ENCODE measurements around the gene PCDH9. TPM values are rescaled to one million over a fixed set of nuclear protein-coding genes. Genes with fewer than 3 reads are reported as not detected.

The PCDH9 gene
- total RNA-seq, 2 experiments from 2014 or later, result 0.20 to 0.23 TPM

DNA sequence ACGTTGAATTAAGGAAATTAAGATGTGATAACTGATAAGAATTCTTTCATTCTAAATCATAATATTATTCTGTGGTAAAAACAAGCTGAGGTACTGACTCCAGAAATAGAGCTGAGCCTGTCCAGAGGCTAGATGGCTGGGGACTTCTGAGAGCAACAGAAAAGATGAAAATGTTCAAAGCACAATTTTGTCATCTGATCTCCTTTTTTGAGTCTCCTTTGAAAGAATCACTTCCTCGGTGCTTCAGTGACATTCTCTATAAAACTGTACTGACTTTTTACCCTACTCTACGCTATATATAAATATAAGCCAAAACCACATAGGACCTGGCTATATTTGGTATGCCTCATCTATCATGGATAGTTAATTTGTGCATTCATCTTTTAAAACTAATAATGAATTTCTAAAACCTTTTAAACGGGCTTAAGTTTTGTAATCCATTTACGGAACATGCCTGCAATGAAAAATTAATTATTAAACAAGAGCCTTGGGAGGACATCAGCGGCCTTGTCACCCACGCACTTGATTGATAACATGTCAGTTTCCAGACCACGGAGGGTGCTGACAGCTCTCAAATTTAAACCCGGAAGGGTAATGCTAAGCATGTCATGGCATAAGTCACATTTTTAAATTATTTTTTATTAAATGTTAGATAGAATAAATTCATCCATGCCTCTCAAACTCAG, 235.5 kb downstream of the PCDH9 start:
- no peak for DNase-seq
- no peak overlapping the region for H3K27ac Mint-ChIP-seq
- no peak overlapping the region for H3K4me3 Mint-ChIP-seq
- H3K36me3 Mint-ChIP-seq, result no peaks in the 10 kb centered on the region
- H3K9me3 Mint-ChIP-seq, result no peaks in the 10 kb centered on the region
- H3K4me1 Mint-ChIP-seq, result peaks cover 3% of the 10 kb centered on the region
- H3K27me3 Mint-ChIP-seq, result no peaks in the 10 kb centered on the region

DNA sequence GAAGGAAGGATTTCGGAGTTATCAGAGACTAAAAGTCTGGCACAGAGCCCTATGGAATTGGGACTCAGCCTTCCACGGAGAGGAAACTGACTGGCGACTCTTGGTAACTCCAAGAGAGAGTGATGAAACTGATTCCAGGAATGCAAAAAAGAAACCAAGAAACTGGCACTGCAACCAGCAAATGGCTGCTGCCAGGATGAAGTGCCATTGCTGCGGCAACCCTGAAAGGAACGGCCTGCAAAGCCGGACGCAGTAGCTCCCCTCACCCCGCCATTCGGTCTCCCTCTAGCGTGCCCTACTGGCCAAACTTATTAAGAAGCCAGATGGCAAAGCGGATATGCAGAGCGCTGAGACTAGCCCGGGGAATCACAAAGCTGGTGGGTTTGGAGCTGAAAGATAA, 236.0 kb downstream of the PCDH9 start:
- peak; percentile 16 for DNase-seq
- H3K4me3 Mint-ChIP-seq, result no peak overlapping the region
- no peaks in the 10 kb centered on the region for H3K36me3 Mint-ChIP-seq
- peaks cover 3% of the 10 kb centered on the region for H3K4me1 Mint-ChIP-seq
- H3K9me3 Mint-ChIP-seq, result no peaks in the 10 kb centered on the region
- no peak overlapping the region for H3K27ac Mint-ChIP-seq
- no peaks in the 10 kb centered on the region for H3K27me3 Mint-ChIP-seq

DNA sequence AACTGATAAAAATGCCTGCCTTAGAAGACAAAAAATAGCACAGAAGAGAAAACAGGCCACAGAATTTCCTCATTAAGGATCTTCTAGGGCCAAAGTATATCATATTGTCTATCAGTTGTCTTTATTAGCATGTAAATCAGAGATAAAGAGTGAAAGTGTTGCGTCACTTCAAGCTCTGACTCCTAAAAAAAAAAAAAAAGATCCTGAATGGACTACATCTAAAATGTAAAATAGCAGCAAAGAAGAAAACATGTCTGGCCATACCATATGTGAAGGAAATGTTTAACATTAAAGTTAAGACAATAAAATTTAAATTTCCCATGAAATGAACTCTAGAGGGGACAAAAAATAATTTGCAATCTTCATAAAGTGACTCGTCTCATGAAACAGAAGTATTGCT, 237.4 kb downstream of the PCDH9 start:
- Mint-ChIP-seq H3K36me3 (no peaks in the 10 kb centered on the region), H3K27me3 (no peaks in the 10 kb centered on the region), H3K27ac (no peak overlapping the region), H3K4me3 (no peak overlapping the region), H3K4me1 (peaks cover 3% of the 10 kb centered on the region), H3K9me3 (no peaks in the 10 kb centered on the region)
- DNase-seq, result no peak

DNA sequence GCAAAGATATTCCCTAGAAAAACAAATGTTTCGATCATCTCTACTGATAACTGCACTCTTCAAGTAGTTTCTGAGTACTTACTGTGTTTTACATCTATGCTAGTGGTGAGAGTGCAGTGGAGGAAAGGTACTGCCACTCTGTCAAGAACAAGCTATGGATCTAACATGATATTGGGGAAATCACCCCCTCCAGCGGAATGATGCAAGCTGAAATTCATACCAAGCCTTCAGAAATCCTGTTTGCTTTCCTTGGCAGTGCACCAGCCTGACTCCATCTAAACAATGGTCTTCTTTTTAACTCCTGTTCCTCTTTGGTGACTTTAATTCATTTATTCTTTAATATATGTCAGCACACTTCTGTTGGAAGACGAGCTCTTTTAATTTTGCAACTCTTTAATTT, 238.0 kb downstream of the PCDH9 start:
- H3K4me3 Mint-ChIP-seq, result no peak overlapping the region
- no peaks in the 10 kb centered on the region for H3K9me3 Mint-ChIP-seq

DNA sequence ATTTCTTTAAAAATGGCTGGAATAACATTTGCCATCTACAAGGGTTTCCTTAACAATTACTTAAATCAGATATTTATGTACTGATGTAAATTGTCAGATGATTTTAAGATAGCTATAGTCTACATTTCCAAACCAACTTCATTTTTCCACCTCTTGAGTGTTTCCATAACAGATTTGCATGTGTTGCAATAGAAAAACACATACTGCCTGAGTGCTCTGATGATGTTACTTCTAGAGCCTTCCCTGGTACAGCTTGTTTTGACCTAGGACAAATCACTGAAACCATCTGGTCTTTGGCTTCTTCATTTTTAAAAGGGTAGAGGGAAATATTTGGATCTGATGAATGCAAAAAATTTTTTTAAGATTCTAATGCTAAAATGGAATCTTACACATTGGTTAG, 245.9 kb downstream of the PCDH9 start:
- no peaks in the 10 kb centered on the region for H3K4me1 Mint-ChIP-seq
- H3K36me3 Mint-ChIP-seq, result no peaks in the 10 kb centered on the region
- H3K27me3 Mint-ChIP-seq, result no peaks in the 10 kb centered on the region
- no peak overlapping the region for H3K27ac Mint-ChIP-seq
- H3K4me3 Mint-ChIP-seq, result no peak overlapping the region
- peaks cover 2% of the 10 kb centered on the region for H3K9me3 Mint-ChIP-seq
- no peak for DNase-seq

More for the DNA sequence above, 238.0 kb downstream of the PCDH9 start:
- Mint-ChIP-seq H3K36me3 (no peaks in the 10 kb centered on the region), H3K27ac (no peak overlapping the region), H3K27me3 (no peaks in the 10 kb centered on the region), H3K4me1 (peaks cover 3% of the 10 kb centered on the region)
- no peak for DNase-seq

DNA sequence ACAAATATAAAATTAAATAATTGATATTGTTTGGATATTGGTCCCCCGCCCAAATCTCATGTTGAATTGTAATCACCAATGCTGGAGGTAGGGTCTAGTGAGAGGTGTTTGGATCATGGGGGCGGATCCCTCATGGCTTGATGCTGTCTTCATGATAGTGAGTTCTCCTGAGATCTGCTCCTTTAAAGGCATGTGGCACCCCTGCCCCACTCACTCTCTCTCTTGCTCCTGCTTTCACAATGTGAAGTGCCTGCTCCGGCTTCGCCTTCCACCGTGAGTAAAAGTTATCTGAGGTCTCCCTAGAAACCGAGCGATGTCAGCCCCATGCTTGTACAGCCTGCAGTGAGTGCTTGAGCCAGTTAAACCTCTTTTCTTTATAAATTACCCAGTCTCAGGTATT, 248.2 kb downstream of the PCDH9 start:
- Mint-ChIP-seq H3K36me3 (no peaks in the 10 kb centered on the region), H3K4me3 (no peak overlapping the region), H3K27ac (no peak overlapping the region), H3K27me3 (no peaks in the 10 kb centered on the region), H3K9me3 (peaks cover 2% of the 10 kb centered on the region), H3K4me1 (no peaks in the 10 kb centered on the region)
- DNase-seq, result no peak

DNA sequence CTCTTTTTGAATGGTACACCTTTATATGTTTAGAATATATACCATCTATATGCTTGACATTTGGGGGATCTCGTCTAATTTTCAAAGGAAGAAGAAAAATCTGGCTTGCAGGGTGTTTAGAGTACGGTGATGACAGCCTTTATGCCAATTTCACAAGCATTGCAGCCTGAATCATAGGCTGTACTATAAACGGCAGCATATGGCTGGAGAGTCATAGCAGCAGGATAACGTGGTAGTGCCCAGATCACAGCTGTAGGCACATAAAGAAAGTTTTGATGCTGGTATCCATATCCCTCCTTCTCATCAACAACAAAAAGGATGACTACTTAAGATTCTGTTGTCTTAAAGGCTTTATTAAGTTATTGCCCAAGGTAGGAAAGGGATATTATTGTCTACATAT, 253.0 kb downstream of the PCDH9 start:
- H3K27ac Mint-ChIP-seq, result no peak overlapping the region
- no peaks in the 10 kb centered on the region for H3K27me3 Mint-ChIP-seq
- no peaks in the 10 kb centered on the region for H3K4me1 Mint-ChIP-seq
- H3K4me3 Mint-ChIP-seq, result no peak overlapping the region
- H3K9me3 Mint-ChIP-seq, result no peaks in the 10 kb centered on the region
- no peak for DNase-seq
- H3K36me3 Mint-ChIP-seq, result no peaks in the 10 kb centered on the region

DNA sequence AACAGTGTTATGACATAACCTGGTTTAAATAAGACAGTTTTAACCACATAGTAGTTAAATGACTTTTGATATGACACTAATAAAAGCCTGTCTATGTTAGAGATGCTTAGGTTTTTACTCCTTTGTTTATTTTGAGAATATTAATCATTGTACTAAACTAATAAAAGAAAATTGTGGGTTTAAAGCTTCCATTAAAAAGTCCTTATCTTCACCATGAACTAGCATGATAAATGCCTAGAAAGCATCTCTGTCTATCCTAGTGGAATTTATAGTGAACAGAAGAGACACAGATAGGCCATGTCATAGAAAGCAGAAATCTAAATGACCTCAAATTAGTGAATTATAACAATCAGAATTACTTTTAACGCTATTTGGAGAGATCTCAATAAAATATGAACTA, 255.2 kb downstream of the PCDH9 start:
- Mint-ChIP-seq H3K9me3 (no peaks in the 10 kb centered on the region), H3K4me3 (no peak overlapping the region), H3K4me1 (no peaks in the 10 kb centered on the region), H3K27me3 (no peaks in the 10 kb centered on the region), H3K27ac (no peak overlapping the region), H3K36me3 (no peaks in the 10 kb centered on the region)
- DNase-seq, result no peak

DNA sequence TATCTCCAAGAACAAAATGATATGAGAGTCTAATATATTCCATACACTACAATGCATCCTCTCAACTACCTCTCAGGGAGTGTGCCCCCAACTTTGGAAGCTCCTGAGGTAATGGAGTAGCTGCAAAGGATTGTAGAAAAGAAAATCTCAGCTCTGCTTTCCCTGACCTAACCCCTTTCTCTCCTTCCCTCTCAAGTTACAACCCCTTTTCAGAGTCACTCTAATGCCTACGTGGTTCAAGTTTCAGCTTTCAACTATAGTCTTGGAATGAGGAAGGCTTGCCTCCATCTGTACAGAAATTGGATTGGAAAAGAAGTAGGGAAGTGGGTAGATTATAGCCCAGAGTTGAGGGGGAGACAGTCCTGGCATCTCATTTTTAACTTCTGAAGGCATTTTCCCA, 256.0 kb downstream of the PCDH9 start:
- Mint-ChIP-seq H3K4me3 (no peak overlapping the region), H3K4me1 (no peaks in the 10 kb centered on the region), H3K27me3 (no peaks in the 10 kb centered on the region), H3K36me3 (no peaks in the 10 kb centered on the region), H3K9me3 (no peaks in the 10 kb centered on the region), H3K27ac (no peak overlapping the region)
- DNase-seq, result no peak

DNA sequence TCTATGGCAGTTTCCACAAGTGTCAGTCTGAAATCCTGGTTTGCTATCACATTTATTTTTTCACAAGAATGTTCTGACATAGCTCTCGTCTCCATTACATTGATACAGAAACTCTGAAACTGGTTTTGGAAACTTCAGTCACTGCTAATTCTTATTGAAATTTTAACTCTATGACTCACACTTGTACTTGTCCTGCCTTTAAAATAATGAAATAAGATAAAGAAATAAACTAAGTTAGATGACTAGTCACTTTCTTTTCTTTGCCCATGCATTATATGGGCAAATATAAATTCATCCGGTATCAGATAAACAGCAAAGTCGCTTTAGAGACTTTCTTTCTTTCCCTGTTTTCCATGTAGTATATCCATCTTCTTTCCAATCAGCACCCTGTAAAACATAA, 257.5 kb downstream of the PCDH9 start:
- Mint-ChIP-seq H3K27ac (no peak overlapping the region), H3K4me3 (no peak overlapping the region), H3K27me3 (no peaks in the 10 kb centered on the region), H3K9me3 (no peaks in the 10 kb centered on the region), H3K4me1 (no peaks in the 10 kb centered on the region), H3K36me3 (no peaks in the 10 kb centered on the region)
- no peak for DNase-seq

DNA sequence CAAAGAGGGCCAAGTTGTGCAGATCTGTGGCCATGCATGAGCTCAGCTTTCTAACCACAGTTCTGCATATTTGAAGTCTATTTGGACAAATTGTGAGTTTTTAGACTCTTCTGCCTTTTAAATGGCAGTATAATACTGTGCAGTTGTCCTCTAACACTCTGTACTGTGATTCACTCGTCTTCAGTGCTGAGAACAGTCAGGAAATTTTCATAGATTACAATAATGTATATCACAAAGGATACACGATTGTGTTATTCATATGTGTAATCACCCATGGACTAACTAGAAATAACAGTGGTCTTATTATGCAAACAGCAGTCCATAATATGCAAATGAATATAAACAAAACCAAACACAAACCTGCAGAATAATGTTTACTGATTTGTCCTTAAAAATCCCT, 259.1 kb downstream of the PCDH9 start:
- no peaks in the 10 kb centered on the region for H3K9me3 Mint-ChIP-seq
- H3K27me3 Mint-ChIP-seq, result no peaks in the 10 kb centered on the region
- H3K4me1 Mint-ChIP-seq, result no peaks in the 10 kb centered on the region
- no peak for DNase-seq
- no peak overlapping the region for H3K27ac Mint-ChIP-seq
- no peak overlapping the region for H3K4me3 Mint-ChIP-seq
- H3K36me3 Mint-ChIP-seq, result no peaks in the 10 kb centered on the region

DNA sequence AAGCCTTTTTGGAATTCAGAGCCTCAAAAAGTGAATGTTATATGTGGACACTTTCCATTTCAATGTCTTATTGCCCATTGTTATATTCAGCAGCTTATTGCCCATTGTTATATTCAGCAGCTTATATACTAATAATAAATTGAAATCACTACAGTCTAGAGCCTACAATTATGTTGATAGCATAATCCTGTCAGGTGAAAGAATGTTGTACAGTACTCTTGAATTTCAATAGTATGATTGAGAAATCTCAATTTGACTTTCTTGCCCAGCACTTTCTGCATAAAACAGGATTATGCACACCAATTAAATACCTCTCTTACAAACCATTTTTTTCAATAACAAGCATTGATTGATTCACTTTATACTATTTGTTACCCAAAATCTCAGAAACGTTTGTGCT, 260.8 kb downstream of the PCDH9 start:
- no peak overlapping the region for H3K27ac Mint-ChIP-seq

DNA sequence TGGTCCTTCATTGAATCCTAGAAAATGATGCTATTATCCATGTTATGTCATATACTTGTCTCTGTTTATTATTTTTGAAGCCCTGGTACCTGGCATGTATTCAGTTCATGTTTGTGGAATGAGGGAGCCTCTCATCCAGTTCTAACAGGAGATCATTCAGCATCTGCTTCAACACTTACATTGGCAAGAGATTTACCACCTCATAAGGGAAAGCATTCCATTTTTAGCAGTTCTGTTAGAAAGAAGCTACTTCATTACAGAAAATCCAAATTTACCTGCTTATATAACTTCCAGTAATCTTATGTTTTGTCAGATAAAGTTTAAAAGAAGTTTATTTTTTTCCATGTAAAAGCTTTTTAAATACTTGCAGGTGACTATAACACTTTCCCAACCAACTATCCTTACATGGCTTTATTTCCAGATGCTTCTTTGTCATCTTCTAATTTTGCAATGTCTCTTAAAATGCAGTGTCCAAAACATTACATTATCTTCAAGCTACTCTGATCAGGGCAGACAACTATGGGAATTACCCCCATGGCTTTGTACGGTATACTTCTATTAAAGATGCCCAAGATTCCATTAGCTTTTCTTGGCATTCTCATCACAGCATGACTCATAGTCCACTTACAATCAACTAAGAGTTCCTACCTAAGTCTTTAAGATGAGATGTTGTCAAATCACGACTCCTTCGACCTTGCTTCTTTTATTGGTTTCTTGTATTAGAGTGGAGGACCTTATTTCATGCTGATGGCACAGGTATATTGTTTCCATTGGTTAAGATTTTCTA, 262.1 kb downstream of the PCDH9 start:
- Mint-ChIP-seq H3K36me3 (no peaks in the 10 kb centered on the region), H3K27ac (no peak overlapping the region), H3K4me1 (no peaks in the 10 kb centered on the region), H3K4me3 (no peak overlapping the region), H3K27me3 (no peaks in the 10 kb centered on the region), H3K9me3 (no peaks in the 10 kb centered on the region)
- DNase-seq, result no peak

More for the DNA sequence above, 260.8 kb downstream of the PCDH9 start:
- no peaks in the 10 kb centered on the region for H3K27me3 Mint-ChIP-seq
- no peaks in the 10 kb centered on the region for H3K4me1 Mint-ChIP-seq
- no peaks in the 10 kb centered on the region for H3K36me3 Mint-ChIP-seq
- DNase-seq, result no peak
- H3K4me3 Mint-ChIP-seq, result no peak overlapping the region
- H3K9me3 Mint-ChIP-seq, result no peaks in the 10 kb centered on the region

DNA sequence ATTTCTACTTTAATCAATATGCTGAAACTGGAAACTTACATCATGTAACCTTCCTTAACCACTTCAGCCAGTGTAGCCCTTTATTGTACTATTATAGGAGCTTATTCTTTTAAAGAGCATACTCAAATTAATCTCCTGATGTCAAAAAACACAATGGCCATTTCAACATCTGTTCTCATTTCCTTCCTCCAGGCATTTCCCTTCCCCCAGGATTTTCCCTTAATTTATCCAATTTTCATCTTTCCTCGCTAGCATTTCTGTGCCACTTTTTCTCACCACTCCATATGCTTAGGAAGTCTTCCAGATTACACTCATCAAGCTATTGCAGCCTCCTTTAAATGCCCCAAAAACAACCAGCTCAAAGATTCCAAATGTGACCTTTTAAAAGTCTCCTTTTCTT, 265.0 kb downstream of the PCDH9 start:
- no peaks in the 10 kb centered on the region for H3K4me1 Mint-ChIP-seq
- H3K4me3 Mint-ChIP-seq, result no peak overlapping the region
- H3K36me3 Mint-ChIP-seq, result no peaks in the 10 kb centered on the region
- H3K27ac Mint-ChIP-seq, result no peak overlapping the region
- no peak for DNase-seq
- no peaks in the 10 kb centered on the region for H3K9me3 Mint-ChIP-seq
- no peaks in the 10 kb centered on the region for H3K27me3 Mint-ChIP-seq

DNA sequence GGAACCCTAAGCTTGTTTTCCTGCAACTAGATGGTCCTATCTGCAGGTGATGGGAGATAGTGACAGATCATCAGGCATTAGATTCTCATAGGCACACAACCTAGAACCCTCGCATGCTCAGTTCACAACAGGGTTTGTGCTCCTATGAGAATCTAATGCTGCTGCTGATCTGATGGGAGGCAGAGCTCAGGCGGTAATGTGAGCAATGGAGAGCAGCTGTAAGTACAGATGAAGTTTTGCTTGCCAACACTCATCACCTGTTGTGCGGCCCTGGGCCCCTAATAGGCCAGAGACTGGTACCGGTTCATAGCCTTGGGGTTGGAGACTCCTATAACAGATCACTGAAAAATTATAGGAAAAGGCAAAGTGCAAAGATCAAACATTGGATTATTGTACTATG, 267.2 kb downstream of the PCDH9 start:
- no peak for DNase-seq
- H3K9me3 Mint-ChIP-seq, result no peaks in the 10 kb centered on the region
- H3K27me3 Mint-ChIP-seq, result no peaks in the 10 kb centered on the region
- no peak overlapping the region for H3K27ac Mint-ChIP-seq
- peaks cover 2% of the 10 kb centered on the region for H3K4me1 Mint-ChIP-seq
- H3K4me3 Mint-ChIP-seq, result no peak overlapping the region
- no peaks in the 10 kb centered on the region for H3K36me3 Mint-ChIP-seq

DNA sequence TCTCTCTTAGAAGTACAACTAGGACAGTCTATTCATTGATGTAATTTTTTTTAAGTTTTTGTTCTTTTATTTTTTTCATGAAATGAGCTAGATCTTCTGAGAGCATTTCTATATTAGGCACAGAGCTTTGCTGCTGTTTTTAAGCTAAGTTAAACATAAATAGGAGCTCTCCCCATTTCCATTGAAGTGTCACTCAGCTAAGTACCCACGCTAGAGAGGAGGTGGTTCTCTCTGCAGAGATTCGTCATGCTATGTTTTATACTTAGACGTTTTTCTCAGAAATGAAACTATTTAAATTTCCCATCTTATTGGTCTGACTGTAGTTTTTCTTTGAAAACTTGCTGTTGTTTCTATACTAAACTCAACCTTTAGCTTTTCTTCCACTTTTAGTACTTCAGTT, 271.5 kb downstream of the PCDH9 start:
- no peak overlapping the region for H3K27ac Mint-ChIP-seq
- H3K4me1 Mint-ChIP-seq, result peaks cover 2% of the 10 kb centered on the region
- H3K36me3 Mint-ChIP-seq, result no peaks in the 10 kb centered on the region
- no peak overlapping the region for H3K4me3 Mint-ChIP-seq
- H3K9me3 Mint-ChIP-seq, result no peaks in the 10 kb centered on the region
- DNase-seq, result no peak
- no peaks in the 10 kb centered on the region for H3K27me3 Mint-ChIP-seq

All from activated naive CD8-positive, alpha-beta T cell treated with anti-CD3 and anti-CD28 coated beads for 36 hours (primary cell).